HFFc6 (cell line): ENCODE results near the gene SLC4A5. TPM values are rescaled to one million over a fixed set of nuclear protein-coding genes. Genes with fewer than 3 reads are reported as not detected.

Experiments used
- DNase-seq: peaks from one replicate; pipeline ENCODE4 v3.0.0-alpha.2; 2018
- H3K27ac Mint-ChIP-seq: 2 replicates; pipeline ENCODE4 v1.8.0; 2020; ENCODE audit warnings: mild to moderate bottlenecking, mixed read lengths
- H3K27me3 Mint-ChIP-seq: 2 replicates; pipeline ENCODE4 v1.8.0; 2021; ENCODE audit warnings: mild to moderate bottlenecking, moderate library complexity, mixed read lengths; ENCODE audit not compliant: insufficient read depth
- H3K36me3 Mint-ChIP-seq: 2 replicates; pipeline ENCODE4 v1.8.0; 2021; ENCODE audit warnings: low read depth, mixed read lengths
- H3K4me1 Mint-ChIP-seq: 2 replicates; pipeline ENCODE4 v1.8.0; 2020; ENCODE audit warnings: low read depth, mixed read lengths
- H3K4me3 Mint-ChIP-seq: 2 replicates; pipeline ENCODE4 v1.8.0; 2020; ENCODE audit warnings: mild to moderate bottlenecking, moderate library complexity, mixed read lengths
- H3K9me3 Mint-ChIP-seq: 2 replicates; pipeline ENCODE4 v1.8.0; 2020; ENCODE audit warnings: mild to moderate bottlenecking, mixed read lengths
- CTCF ChIP-seq: fragments of 200-600 bp; sonication (generic); IDR thresholded peaks from 2 replicates; pipeline ENCODE4 v1.5.0; 2021; ENCODE audit warnings: antibody characterized with exemption, mild to moderate bottlenecking
- total RNA-seq, 6 experiments: library from RNA; stranded (reverse); fragmentation: NEBNext Ultra II Directional; extraction: Animal tissue kit (Norgen Biotek cat#: 25700); gene quantifications; 2 replicates in 1 of 6; 3 replicates in 5 of 6; pipeline ENCODE4 v1.2.3, GENCODE V29; 2021

SLC4A5 gene
- total RNA-seq, 6 experiments from 2014 or later: 0.19 to 0.40 (median 0.31) TPM; not detected in 3

GRCh38 chr2:74373221-74373676, 30.0 kb upstream of the SLC4A5 start:
- no peak overlapping the region for H3K4me3 Mint-ChIP-seq
- H3K9me3 Mint-ChIP-seq: no peaks in the 10 kb centered on the region
- no peak for DNase-seq
- H3K36me3 Mint-ChIP-seq: peaks cover 23% of the 10 kb centered on the region
- no peak for TF ChIP-seq CTCF
- peaks cover 20% of the 10 kb centered on the region for H3K4me1 Mint-ChIP-seq
- peaks cover 3% of the 10 kb centered on the region; the same call in 1 of the 2 replicates for H3K27me3 Mint-ChIP-seq
- H3K27ac Mint-ChIP-seq: no peak overlapping the region

GRCh38 chr2:74372674-74373073, 29.5 kb upstream of the SLC4A5 start:
- Mint-ChIP-seq H3K27ac (no peak overlapping the region), H3K4me1 (peaks cover 20% of the 10 kb centered on the region), H3K36me3 (peaks cover 26% of the 10 kb centered on the region), H3K9me3 (no peaks in the 10 kb centered on the region), H3K27me3 (peaks cover 1% of the 10 kb centered on the region; the same call in 1 of the 2 replicates), H3K4me3 (no peak overlapping the region)
- no peak for TF ChIP-seq CTCF
- DNase-seq: no peak

- Mint-ChIP-seq H3K4me3 (no peak overlapping the region), H3K9me3 (no peaks in the 10 kb centered on the region), H3K4me1 (peaks cover 20% of the 10 kb centered on the region), H3K27me3 (peaks cover 1% of the 10 kb centered on the region; the same call in 1 of the 2 replicates), H3K27ac (no peak overlapping the region), H3K36me3 (peaks cover 39% of the 10 kb centered on the region)
- no peak for DNase-seq
- no peak for TF ChIP-seq CTCF
Observed at GRCh38 chr2:74371421-74371820, 28.2 kb upstream of the SLC4A5 start.

DNA sequence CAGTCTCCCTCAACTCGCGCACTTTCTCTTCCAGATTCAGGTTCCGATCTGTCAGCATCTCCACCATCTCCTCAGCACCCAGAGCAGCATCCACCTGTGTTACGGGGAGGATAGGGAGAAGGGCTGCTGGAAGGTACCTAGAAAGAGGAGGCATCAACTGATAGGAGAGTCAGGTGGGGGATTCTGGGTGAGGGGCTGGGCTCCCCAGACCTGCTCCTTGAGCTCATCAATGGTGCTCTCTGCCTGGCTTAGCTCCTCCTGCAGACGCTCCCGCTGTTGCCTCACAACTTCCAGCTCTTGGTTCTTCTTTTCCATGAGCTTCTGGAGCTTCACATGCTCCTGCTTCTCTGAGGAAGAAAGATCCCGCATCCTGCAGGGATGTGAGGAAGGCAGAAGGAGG, 26.8 kb upstream of the SLC4A5 start:
- Mint-ChIP-seq H3K9me3 (no peaks in the 10 kb centered on the region), H3K27me3 (peaks cover 1% of the 10 kb centered on the region; the same call in 1 of the 2 replicates), H3K36me3 (peaks cover 41% of the 10 kb centered on the region), H3K4me3 (no peak overlapping the region), H3K4me1 (peaks cover 12% of the 10 kb centered on the region), H3K27ac (no peak overlapping the region)
- DNase-seq: no peak
- no peak for TF ChIP-seq CTCF

DNA sequence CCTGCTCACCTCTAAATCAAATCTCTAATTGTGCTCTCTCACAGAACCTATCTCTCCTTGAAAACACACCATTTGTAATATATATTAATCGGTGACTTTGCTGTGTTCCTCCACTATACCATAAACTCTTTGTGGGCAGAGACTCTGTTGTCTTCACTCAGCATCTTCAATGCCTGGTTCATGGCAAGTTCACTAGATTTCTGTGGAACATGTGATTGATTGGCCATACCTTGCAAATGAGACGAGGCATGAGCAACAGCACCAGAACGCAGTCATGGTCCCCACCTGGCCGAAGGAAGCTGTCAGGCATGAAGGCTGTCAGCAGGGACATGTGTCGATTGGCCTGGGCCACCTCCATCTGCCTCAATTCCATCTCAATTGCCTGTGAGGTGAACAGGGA, 25.3 kb upstream of the SLC4A5 start:
- H3K4me3 Mint-ChIP-seq: no peak overlapping the region
- peaks cover 2% of the 10 kb centered on the region for H3K27me3 Mint-ChIP-seq
- no peaks in the 10 kb centered on the region for H3K9me3 Mint-ChIP-seq
- no peak for DNase-seq
- H3K4me1 Mint-ChIP-seq: no peaks in the 10 kb centered on the region
- peaks cover 49% of the 10 kb centered on the region for H3K36me3 Mint-ChIP-seq
- TF ChIP-seq CTCF: no peak
- H3K27ac Mint-ChIP-seq: no peak overlapping the region

DNA sequence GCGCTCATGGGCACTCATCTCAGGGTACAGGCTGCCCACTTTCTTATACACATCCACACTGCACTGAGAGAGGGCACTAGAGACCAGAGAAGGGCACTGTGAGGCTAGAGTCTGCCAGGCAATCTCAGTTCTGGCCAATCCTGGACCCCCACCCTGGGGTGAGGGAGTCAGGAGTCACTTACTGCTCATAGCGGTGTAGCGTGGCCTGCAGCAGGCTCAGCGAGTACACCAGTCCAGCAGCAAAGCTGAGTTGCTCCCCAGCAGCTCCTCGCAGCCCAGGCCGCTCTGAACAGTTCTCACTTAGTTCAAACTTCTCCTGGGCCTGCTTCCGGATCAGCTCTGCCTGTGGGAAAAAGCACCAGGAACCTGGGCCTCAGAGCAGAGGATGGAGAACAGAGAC, 24.6 kb upstream of the SLC4A5 start:
- no peak for DNase-seq
- Mint-ChIP-seq H3K27ac (no peak overlapping the region), H3K36me3 (peaks cover 49% of the 10 kb centered on the region), H3K4me3 (no peak overlapping the region), H3K9me3 (no peaks in the 10 kb centered on the region), H3K27me3 (peaks cover 2% of the 10 kb centered on the region), H3K4me1 (no peaks in the 10 kb centered on the region)
- TF ChIP-seq CTCF: no peak
